PC-3 (cell line): ENCODE measurements around the gene DEK. TPM values are rescaled to one million over a fixed set of nuclear protein-coding genes. Genes with fewer than 3 reads are reported as not detected.

ENCODE experiments used
- ATAC-seq: fragments of 200-7000 bp; cut with Tn5 transposase; 2 replicates; pipeline ENCODE4 v1.9.1; 2020; ENCODE audit warnings: mild to moderate bottlenecking, moderate library complexity
- BruUV-seq: library from RNA; stranded (reverse); fragments of 400-500 nt; replicated peaks from 2 replicates; lab custom pipeline; 2021; lab: Mats Ljungman, UMichigan
- CTCF ChIA-PET: fragments of 300-600 bp; sonication (Branson Sonifier 250); formaldehyde crosslinking; loops from one replicate; lab custom pipeline; 2022; ENCODE audit warnings: antibody characterized with exemption; lab: Charles Lee
- POLR2A ChIA-PET: fragments of 300-600 bp; sonication (Branson Sonifier 250); formaldehyde crosslinking; loops from one replicate; lab custom pipeline; 2022; ENCODE audit warnings: antibody characterized with exemption; ENCODE audit not compliant: unreplicated experiment; lab: Charles Lee
- DNase-seq: peaks from one replicate; pipeline ENCODE4 v3.0.0-alpha.2; 2015
- H2AFZ ChIP-seq: fragments of 300-600 bp; sonication (generic); 2 replicates; pipeline ENCODE4 v1.6.0; 2016; ENCODE audit warnings: antibody characterized with exemption, low read length
- H3F3A ChIP-seq: fragments of 300-600 bp; sonication (generic); one replicate; pipeline ENCODE4 v1.6.0; 2017; ENCODE audit warnings: antibody characterized with exemption, low read length, control low read depth, mild to moderate bottlenecking; ENCODE audit not compliant: unreplicated experiment
- H3K27ac ChIP-seq: fragments of 300-600 bp; sonication (generic); 2 replicates; pipeline ENCODE4 v1.5.1; 2016; ENCODE audit warnings: mild to moderate bottlenecking, low read length
- H3K27me3 ChIP-seq: fragments of 300-600 bp; sonication (generic); 2 replicates; pipeline ENCODE4 v1.6.1; 2016; ENCODE audit warnings: low read length, mixed read lengths
- H3K36me3 ChIP-seq: fragments of 300-600 bp; sonication (generic); 2 replicates; pipeline ENCODE4 v1.6.1; 2016; ENCODE audit warnings: low read depth, mixed run types, low read length, mixed read lengths
- H3K4me1 ChIP-seq: fragments of 300-600 bp; sonication (generic); 2 replicates; pipeline ENCODE4 v1.5.1; 2016; ENCODE audit warnings: low read length; ENCODE audit not compliant: insufficient read depth
- H3K4me2 ChIP-seq: fragments of 300-600 bp; sonication (generic); 2 replicates; pipeline ENCODE4 v1.6.0; 2016; ENCODE audit warnings: low read length
- H3K4me3 ChIP-seq: fragments of 300-600 bp; sonication (generic); 2 replicates; pipeline ENCODE4 v1.5.1; 2016; ENCODE audit warnings: mild to moderate bottlenecking, low read length, mixed read lengths
- H3K79me2 ChIP-seq: fragments of 300-600 bp; sonication (generic); 2 replicates; pipeline ENCODE4 v1.6.1; 2017; ENCODE audit warnings: low read length, mixed read lengths
- H3K9ac ChIP-seq: fragments of 300-600 bp; sonication (generic); 2 replicates; pipeline ENCODE4 v1.6.0; 2016; ENCODE audit warnings: mild to moderate bottlenecking, low read length
- H3K9me2 ChIP-seq: fragments of 300-600 bp; sonication (generic); replicated peaks from 2 replicates; pipeline ENCODE4 v1.6.1; 2016; ENCODE audit warnings: mixed run types, low read length, mixed read lengths
- H3K9me3 ChIP-seq: fragments of 300-600 bp; sonication (generic); 2 replicates; pipeline ENCODE4 v1.6.1; 2016; ENCODE audit warnings: low read length, mixed read lengths
- H4K20me1 ChIP-seq: fragments of 300-600 bp; sonication (generic); 2 replicates; pipeline ENCODE4 v1.6.1; 2016; ENCODE audit warnings: low read length, mixed read lengths
- CTCF ChIP-seq: fragments of 300-600 bp; sonication (generic); conservative IDR thresholded peaks from 2 replicates; pipeline ENCODE4 v1.5.1; 2017; ENCODE audit warnings: antibody characterized with exemption, low read depth, mild to moderate bottlenecking, low read length
- EZH2 ChIP-seq: fragments of 300-600 bp; sonication (generic); IDR thresholded peaks from one replicate; pipeline ENCODE4 v1.6.1; 2017; ENCODE audit warnings: antibody characterized with exemption, mild to moderate bottlenecking, low read length; ENCODE audit not compliant: unreplicated experiment
- EZH2phosphoT487 ChIP-seq: fragments of 300-600 bp; sonication (generic); IDR thresholded peaks from 2 replicates; pipeline ENCODE4 v1.6.1; 2018; ENCODE audit warnings: mild to moderate bottlenecking, antibody characterized with exemption, low read length, borderline replicate concordance
- intact Hi-C: fragments of 100-400 bp; cut with micrococcal nuclease; formaldehyde crosslinking; loops from 2 replicates; pipeline ENCODE4 v1.9.0; 2023
- total RNA-seq: library from RNA; depleted of rRNA; stranded (reverse); fragments of >200 nt; gene quantifications from 2 replicates; pipeline ENCODE4 v1.2.3, GENCODE V29; 2014

Gene DEK
- total RNA-seq, 1 experiment from 2014 or later = 155 TPM

- Histone ChIP-seq H2AFZ (peak overlapping the region; percentile 45), H3K4me3 (peak overlapping the region; percentile 76), H3K36me3 (peaks cover 16% of the 10 kb centered on the region; the same call in 1 of the 2 replicates), H3K27ac (peak overlapping the region; percentile 75), H3K27me3 (no peaks in the 10 kb centered on the region), H3K9me2 (no peaks in the 10 kb centered on the region), H3K9me3 (no peaks in the 10 kb centered on the region), H3F3A (peaks cover 5% of the 10 kb centered on the region), H3K4me2 (peak overlapping the region; percentile 93), H3K4me1 (peaks cover 37% of the 10 kb centered on the region), H3K79me2 (peaks cover 54% of the 10 kb centered on the region), H4K20me1 (peaks cover 43% of the 10 kb centered on the region), H3K9ac (peak overlapping the region; percentile 97)
- POLR2A ChIA-PET = interaction anchor here (0.7 to 1.0 kb wide), 2 partner anchors 36 to 124 kb away, joined by 5 to 9 read pairs; partner anchors contain the start of gene RNF144B
- TSS peak; percentile 70 for BruUV-seq
- DNase-seq (no peak), ATAC-seq (no peak)
- TF ChIP-seq CTCF = no peak
- TF ChIP-seq EZH2phosphoT487 = no peak
- no peak for TF ChIP-seq EZH2
- CTCF ChIA-PET = interaction anchor here (0.6 kb wide), 4 partner anchors 16 to 691 kb away, joined by 3 to 9 read pairs (median 6); no protein-coding TSS in a partner anchor
- intact Hi-C loops = loop anchor here (2.0 to 5.0 kb wide), 5 partner anchors 51 to 239 kb away; partner anchors contain the start of genes KDM1B, RNF144B and TPMT
Measured at GRCh38 chr6:18263418-18264218, 712 bp downstream of the DEK start.

GRCh38 chr6:18262702-18263417, 1.5 kb downstream of the DEK start:
- H2AFZ ChIP-seq = no peak overlapping the region
- BruUV-seq = no TSS peak
- H3F3A ChIP-seq = peaks cover 5% of the 10 kb centered on the region
- H3K4me2 ChIP-seq = peak overlapping the region; percentile 93
- H3K27ac ChIP-seq = peak overlapping the region; percentile 75
- peaks cover 37% of the 10 kb centered on the region for H3K4me1 ChIP-seq
- peaks cover 62% of the 10 kb centered on the region for H3K79me2 ChIP-seq
- peaks cover 23% of the 10 kb centered on the region for H3K36me3 ChIP-seq
- ChIA-PET CTCF (no interaction called here), POLR2A (no interaction called here)
- no peak for ATAC-seq
- no peaks in the 10 kb centered on the region for H3K27me3 ChIP-seq
- H3K9ac ChIP-seq = peak overlapping the region; percentile 97
- peaks cover 51% of the 10 kb centered on the region for H4K20me1 ChIP-seq
- H3K9me3 ChIP-seq = no peaks in the 10 kb centered on the region
- peak overlapping the region; percentile 76 for H3K4me3 ChIP-seq
- intact Hi-C loops = loop anchor here (5.0 kb wide), 3 partner anchors 124 to 239 kb away; partner anchors contain the start of gene RNF144B
- H3K9me2 ChIP-seq = no peaks in the 10 kb centered on the region
- TF ChIP-seq EZH2 (no peak), CTCF (no peak), EZH2phosphoT487 (no peak)
- peak; percentile 58 for DNase-seq
